ENCODE measurements around the gene KRTAP2-3. TPM values are rescaled to one million over a fixed set of nuclear protein-coding genes. Genes with fewer than 3 reads are reported as not detected.
"Not testable (repeated sequence)": the region's sequence is repeated elsewhere in the genome, so short reads cannot be mapped to it uniquely, and the experiment has no call there.

The KRTAP2-3 gene, protein sequence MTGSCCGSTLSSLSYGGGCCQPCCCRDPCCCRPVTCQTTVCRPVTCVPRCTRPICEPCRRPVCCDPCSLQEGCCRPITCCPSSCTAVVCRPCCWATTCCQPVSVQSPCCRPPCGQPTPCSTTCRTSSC
- total RNA-seq = not detected

DNA sequence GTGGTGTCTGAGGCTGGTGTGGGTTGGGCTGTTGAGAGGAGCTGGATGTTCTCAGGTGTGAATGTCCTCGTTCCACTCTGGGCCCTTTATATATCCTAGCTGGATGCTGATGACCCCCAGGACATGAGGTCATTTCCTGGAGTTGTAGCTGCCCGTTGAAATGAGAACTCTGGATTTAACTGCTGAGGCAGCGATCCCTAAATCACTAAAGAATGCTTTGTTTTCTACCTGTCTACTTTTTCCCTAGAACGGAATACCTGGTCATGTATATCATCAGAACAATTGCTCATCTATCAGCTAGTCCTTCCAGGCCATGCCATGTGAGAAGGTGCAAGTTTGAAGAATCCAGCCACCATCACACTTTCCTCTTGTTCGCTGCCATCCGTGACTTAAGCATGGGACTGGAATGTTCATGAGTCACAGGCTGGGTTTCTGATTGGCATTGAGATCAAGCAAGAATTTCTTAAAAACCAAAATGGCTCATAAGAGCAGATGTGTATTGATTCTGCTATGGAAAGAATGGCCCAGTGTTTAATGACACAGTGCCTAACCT, at the start of gene KRTAP2-3:
Gene KRTAP2-3 (minus strand): TSS at position 63 of the 553 bp plus-strand sequence. CDS start 64 bp downstream, outside the sequence.
- ATAC-seq = peak; percentile 8

- not testable (repeated sequence) for ATAC-seq
Observed at GRCh38 chr17:41108728-41109386, 48.9 kb upstream of the KRTAP2-3 start.

DNA sequence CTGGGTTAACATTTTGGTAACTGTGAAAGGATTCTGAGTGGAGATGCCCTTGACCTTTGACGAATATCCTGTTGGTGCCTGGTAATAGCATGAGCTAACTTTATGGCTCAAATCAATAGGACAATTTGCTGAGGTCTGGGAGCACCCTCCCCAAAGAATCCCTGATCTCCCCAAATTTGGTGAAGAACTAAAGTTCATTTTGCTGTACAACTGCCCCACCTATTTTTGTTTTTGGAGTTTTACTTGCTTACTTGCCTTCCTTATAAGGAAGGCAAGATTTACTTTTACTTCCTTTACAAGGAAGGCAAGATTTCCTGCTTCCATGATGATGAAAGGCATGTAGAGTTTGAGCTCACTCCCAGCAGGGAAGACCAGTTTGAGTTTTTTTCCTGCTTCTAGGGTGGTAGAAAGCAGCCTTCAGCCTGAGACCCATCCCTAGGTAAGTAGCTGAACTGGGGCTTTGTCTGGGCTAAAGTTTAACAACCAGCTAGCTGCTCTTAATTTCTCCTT, 48.1 kb upstream of the KRTAP2-3 start:
- no peak for ATAC-seq

GRCh38 chr17:41105347-41105746, 45.4 kb upstream of the KRTAP2-3 start, which contains the start of gene KRTAP4-9:
KRTAP4-9 (plus strand) TSS chr17:41105389; CDS start chr17:41105389, 0 bp downstream.
- ATAC-seq = not testable (repeated sequence)

DNA sequence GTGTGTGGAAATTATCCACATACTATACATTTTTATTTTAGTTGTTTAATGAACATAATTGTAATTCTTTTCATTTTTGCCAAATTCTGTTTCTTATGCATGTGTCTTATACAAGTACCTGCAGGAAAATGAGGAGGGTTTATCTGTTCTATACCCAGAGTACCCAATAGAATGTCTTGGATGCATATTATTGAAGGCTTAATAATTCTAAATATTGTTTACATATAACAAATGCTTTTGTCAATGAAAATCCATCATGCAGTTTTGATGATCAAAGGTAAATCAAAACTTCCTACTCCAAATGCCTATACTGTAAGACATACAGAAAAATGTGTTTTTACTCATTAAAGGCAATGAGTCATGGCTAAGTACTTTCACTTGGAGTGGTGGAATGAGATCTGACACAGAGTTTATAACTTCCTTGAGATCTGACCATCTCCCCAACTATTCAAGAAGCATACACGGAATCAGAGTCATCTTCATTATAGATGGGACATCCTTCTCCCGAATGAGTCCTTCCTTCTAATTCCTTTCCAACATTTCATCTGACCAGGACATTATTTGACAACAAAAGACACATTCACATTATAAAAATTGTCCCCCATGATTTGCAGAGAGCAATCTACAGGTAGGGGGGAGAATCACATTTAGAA, 44.6 kb upstream of the KRTAP2-3 start:
- ATAC-seq = peak; percentile 55

- ATAC-seq = no peak
Observed at GRCh38 chr17:41103896-41104295, 44.0 kb upstream of the KRTAP2-3 start.

GRCh38 chr17:41101586-41102259, 41.8 kb upstream of the KRTAP2-3 start, which contains the start of gene KRTAP4-16:
KRTAP4-16 (minus strand) TSS chr17:41102209; CDS start chr17:41102209, 0 bp downstream.
- ATAC-seq = no peak

- peak; percentile 54 for ATAC-seq
Observed at GRCh38 chr17:41099682-41100480, 40.0 kb upstream of the KRTAP2-3 start.

GRCh38 chr17:41098481-41098880, 38.6 kb upstream of the KRTAP2-3 start:
- ATAC-seq = no peak

GRCh38 chr17:41098042-41098441, 38.1 kb upstream of the KRTAP2-3 start, which contains the start of gene KRTAP4-8:
KRTAP4-8 (minus strand) TSS chr17:41098142; CDS start chr17:41098084, 58 bp downstream.
- no peak for ATAC-seq

DNA sequence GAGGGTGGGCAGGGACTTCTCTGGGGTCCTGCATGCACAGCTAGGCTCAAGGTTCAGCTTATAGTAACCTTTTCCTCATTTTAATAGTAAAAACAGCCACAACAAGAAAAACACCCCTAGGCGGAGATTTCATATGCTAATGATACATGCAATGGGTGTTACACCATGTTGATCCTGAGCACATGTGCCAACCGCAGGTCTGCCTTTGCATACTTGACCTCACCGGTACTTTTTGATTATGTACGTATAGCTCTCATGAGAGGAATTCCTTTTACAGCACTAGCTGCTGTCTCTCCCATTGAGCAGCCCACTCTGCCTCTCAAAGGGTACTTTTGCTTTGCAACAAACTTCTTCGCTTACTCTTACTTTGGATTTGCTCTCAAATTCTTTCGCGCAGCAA, 36.1 kb upstream of the KRTAP2-3 start:
- ATAC-seq = no peak

GRCh38 chr17:41088760-41089352, 28.9 kb upstream of the KRTAP2-3 start:
- not testable (repeated sequence) for ATAC-seq

DNA sequence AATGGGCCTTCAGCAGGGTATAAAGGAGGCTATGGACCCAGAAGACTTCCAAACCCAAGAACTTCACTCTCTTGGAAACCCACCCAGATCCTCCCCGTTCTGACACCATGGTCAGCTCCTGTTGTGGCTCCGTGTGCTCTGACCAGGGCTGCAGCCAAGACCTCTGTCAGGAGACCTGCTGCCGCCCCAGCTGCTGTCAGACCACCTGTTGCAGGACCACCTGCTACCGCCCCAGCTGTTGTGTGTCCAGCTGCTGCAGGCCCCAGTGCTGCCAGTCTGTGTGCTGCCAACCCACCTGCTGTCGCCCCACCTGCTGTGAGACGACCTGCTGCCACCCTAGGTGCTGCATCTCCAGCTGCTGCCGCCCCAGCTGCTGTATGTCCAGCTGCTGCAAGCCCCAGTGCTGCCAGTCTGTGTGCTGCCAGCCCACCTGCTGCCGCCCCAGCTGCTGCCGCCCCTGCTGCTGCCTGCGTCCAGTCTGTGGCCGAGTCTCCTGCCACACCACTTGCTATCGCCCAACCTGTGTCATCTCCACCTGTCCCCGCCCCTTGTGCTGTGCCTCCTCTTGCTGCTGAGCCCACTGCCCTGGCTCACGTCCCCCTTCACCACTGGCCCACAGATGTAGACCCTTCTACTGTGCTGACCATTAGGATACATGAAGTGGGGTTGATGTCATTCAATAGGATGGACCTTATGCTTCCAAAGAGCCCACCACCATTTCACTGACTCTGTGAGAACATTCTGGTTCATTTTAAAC, 24.4 kb upstream of the KRTAP2-3 start, which contains the start of gene KRTAP4-7:
Gene KRTAP4-7 (plus strand): TSS at position 51 of the 757 bp plus-strand sequence. CDS start 57 bp downstream, at position 108.
- ATAC-seq = not testable (repeated sequence)

- ATAC-seq = peak; percentile 52
Observed at GRCh38 chr17:41083427-41083826, 23.5 kb upstream of the KRTAP2-3 start.

- ATAC-seq = no peak
Observed at GRCh38 chr17:41082626-41083025, 22.7 kb upstream of the KRTAP2-3 start.

- ATAC-seq = no peak
Observed at GRCh38 chr17:41076788-41077187, 16.9 kb upstream of the KRTAP2-3 start.

GRCh38 chr17:41073676-41074075, 13.8 kb upstream of the KRTAP2-3 start:
- ATAC-seq = no peak

GRCh38 chr17:41071606-41072360, 11.9 kb upstream of the KRTAP2-3 start:
- no peak for ATAC-seq

GRCh38 chr17:41069031-41069430, 9.1 kb upstream of the KRTAP2-3 start:
- no peak for ATAC-seq

Measured in esophagus mucosa (tissue), 1 donor.